GM19328 (cell line): ENCODE measurements around the gene GNE.

Experiments
- ATAC-seq: cut with Tn5 transposase; IDR thresholded peaks from one replicate; pipeline ENCODE4 v1.9.1; 2021; ENCODE audit warnings: mild to moderate bottlenecking, moderate library complexity; ENCODE audit not compliant: unreplicated experiment

Gene GNE

DNA sequence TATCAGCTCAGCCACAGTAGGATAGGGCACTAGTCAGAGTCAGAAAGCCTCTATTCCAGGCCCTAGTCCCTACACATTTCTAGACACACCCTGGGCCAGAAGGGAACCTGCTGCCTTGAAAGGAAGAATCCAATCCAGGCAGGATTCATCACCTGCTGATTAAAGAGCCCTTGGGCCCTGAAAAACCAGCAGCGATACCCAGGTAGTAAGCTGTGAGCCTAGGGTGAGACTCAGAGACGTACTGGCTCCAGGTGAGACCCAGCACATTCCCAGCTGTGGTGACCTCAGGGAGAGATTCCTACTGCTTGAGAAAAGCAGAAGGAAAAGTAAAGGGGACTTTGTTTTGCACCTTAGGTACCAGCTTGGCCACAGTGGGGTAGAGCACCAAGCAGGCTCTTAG, 84.4 kb downstream of the GNE start:
- no peak for ATAC-seq

DNA sequence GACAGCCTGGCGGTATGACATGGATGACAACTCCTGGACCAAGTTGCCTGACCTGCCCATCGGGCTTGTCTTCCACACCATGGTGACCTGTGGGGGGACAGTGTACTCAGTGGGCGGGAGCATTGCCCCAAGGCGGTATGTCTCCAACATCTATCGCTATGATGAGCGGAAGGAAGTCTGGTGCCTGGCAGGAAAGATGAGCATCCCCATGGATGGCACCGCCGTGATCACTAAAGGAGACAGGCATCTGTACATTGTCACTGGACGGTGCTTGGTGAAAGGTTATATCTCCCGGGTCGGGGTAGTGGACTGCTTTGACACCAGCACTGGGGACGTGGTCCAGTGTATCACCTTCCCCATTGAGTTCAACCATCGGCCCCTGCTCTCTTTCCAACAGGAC, 87.7 kb downstream of the GNE start:
- ATAC-seq, result no peak

DNA sequence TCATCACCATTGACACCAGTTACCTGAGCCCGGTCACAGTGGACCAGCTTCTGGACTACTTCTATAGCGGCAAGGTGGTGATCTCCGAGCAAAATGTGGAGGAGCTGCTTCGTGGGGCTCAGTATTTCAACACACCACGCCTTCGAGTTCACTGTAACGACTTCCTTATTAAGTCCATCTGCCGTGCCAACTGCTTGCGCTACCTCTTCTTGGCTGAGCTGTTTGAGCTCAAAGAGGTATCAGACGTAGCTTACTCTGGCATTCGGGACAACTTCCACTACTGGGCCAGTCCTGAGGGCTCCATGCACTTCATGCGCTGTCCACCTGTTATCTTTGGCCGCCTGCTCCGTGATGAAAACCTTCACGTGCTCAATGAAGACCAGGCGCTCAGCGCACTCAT, 88.5 kb downstream of the GNE start:
- ATAC-seq, result no peak

DNA sequence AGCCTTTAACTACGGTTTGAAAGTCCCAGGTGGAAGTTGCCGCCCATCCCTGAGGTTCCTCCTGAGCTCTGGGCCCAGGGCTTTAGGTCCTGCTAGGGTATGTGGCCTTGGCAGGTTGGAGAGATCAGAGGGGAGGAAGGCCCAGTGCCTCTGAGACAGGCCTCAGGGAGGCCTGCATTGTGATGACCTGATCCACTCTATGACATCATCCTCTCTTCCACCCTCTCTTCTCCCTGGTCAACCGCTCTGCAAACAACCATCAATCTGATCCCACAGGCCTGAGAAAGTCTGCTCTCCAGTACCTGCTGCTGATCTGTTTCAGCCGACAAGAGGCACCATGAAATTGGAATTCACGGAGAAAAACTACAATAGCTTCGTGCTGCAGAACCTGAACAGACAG, 89.1 kb downstream of the GNE start, which contains the start of gene CCIN:
Gene CCIN (plus strand): TSS at position 223 of the 400 bp plus-strand sequence. CDS start 115 bp downstream, at position 338.
- no peak for ATAC-seq

DNA sequence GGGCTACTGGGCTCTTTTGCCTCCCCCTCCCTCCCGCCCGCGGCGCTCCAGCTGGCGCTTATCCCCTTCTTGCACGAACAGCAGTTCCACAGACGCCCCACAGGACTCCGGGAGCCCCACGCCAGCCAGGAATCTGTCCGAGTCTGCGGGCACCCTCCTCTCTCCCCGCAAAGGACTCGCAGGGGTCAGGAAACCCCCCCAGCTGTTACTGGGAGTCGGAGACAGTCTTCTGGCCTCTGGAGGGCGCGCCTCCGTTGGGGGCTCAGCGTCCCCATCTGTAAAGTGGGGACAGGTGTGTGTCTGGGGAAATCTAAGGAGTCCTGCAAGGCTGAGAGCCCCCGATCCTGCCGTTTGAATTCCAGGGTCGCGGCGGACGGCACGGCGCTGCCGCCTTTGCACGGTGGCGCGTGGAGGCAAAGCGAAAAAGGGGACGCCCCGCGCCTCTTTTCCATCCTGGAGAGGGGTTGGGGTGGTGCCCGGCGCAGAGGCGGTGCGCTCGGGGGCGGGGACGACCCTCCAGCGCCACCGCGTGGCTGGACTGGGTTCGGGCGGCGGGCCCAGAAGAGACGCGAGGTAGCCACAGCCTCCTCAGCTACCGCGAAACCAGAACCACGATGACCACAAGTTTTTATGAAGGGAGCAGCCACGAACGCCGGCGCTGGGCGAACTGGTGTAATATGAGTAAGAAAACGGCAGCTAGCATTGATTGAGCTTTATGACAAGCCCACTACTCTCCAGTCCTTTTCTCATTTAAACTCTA, 91.9 kb downstream of the GNE start:
- ATAC-seq, result no peak

DNA sequence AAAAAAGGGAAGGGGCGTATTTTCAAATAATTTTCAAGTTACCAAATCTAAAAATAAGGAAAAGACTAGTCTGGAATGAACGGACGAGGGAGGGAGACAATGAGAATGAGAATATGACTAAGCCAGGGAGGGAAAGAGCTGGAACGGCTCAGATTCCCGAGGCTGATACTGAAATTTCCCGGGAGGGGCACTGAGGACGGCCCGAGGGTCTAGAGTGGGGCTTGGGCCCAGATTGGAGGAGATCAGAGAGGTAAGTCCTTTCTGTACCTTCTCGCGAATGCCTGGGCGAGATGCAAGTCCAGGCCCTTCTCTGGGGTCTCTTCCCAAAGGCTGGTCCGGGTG, 92.5 kb downstream of the GNE start:
- ATAC-seq, result no peak

DNA sequence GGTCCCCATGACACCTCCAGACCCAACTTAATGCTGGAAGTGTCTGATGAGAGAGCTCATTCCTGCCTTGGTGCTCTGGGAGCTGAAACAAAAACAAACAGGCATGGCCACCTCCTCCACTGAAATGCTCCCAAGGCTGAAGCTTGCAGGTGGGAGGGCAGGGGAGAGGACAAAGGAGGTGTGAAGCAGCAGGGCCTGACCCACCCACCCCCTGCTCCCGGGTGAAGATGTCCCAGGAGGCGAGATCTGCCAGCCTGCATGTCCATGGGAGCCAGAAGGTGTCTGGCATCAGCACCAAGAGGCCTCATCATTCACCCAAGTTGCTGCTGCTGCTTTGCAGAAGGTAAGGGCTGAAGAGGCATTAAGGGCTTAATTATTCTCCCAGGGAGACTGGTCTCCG, 93.3 kb downstream of the GNE start:
- ATAC-seq, result no peak
